Measurements from ENCODE around the gene RTL1.

RTL1 gene

GRCh38 chr14:100898935-100899883, 4.3 kb downstream of the RTL1 start:
- DNase-seq (ENCODE audit: low read depth in 2 of 3, low spot score in 1 of 3), result no peak

GRCh38 chr14:100898465-100898864, 5.1 kb downstream of the RTL1 start:
- no peak for DNase-seq (ENCODE audit: low read depth in 2 of 3, low spot score in 1 of 3)

GRCh38 chr14:100896369-100897060, 7.0 kb downstream of the RTL1 start:
- no peak for DNase-seq (ENCODE audit: low read depth in 2 of 3, low spot score in 1 of 3)

GRCh38 chr14:100895411-100895810, 8.1 kb downstream of the RTL1 start:
- DNase-seq (ENCODE audit: low read depth in 2 of 3, low spot score in 1 of 3), result no peak

GRCh38 chr14:100894416-100894815, 9.1 kb downstream of the RTL1 start:
- no peak for DNase-seq (ENCODE audit: low read depth in 2 of 3, low spot score in 1 of 3)

GRCh38 chr14:100893760-100894159, 9.8 kb downstream of the RTL1 start:
- no peak for DNase-seq (ENCODE audit: low read depth in 2 of 3, low spot score in 1 of 3)

GRCh38 chr14:100893228-100893601, 10.3 kb downstream of the RTL1 start:
- DNase-seq (ENCODE audit: low read depth in 2 of 3, low spot score in 1 of 3), result no peak

- no peak for DNase-seq (ENCODE audit: low read depth in 2 of 3, low spot score in 1 of 3)
Observed at GRCh38 chr14:100892496-100893227, 10.9 kb downstream of the RTL1 start.

GRCh38 chr14:100891501-100892445, 11.7 kb downstream of the RTL1 start:
- DNase-seq (ENCODE audit: low read depth in 2 of 3, low spot score in 1 of 3), result no peak

GRCh38 chr14:100891051-100891450, 12.5 kb downstream of the RTL1 start:
- no peak for DNase-seq (ENCODE audit: low read depth in 2 of 3, low spot score in 1 of 3)

GRCh38 chr14:100890061-100890850, 13.3 kb downstream of the RTL1 start:
- no peak for DNase-seq (ENCODE audit: low read depth in 2 of 3, low spot score in 1 of 3)

- DNase-seq (ENCODE audit: low read depth in 2 of 3, low spot score in 1 of 3), result no peak
Observed at GRCh38 chr14:100889641-100890040, 13.9 kb downstream of the RTL1 start.

GRCh38 chr14:100888789-100889315, 14.7 kb downstream of the RTL1 start:
- DNase-seq (ENCODE audit: low read depth in 2 of 3, low spot score in 1 of 3), result no peak

- DNase-seq (ENCODE audit: low read depth in 2 of 3, low spot score in 1 of 3), result no peak
Observed at GRCh38 chr14:100887728-100888335, 15.7 kb downstream of the RTL1 start.

GRCh38 chr14:100885617-100886016, 17.9 kb downstream of the RTL1 start:
- DNase-seq (ENCODE audit: low read depth in 2 of 3, low spot score in 1 of 3), result no peak

GRCh38 chr14:100885196-100885595, 18.3 kb downstream of the RTL1 start:
- no peak for DNase-seq (ENCODE audit: low read depth in 2 of 3, low spot score in 1 of 3)

GRCh38 chr14:100884456-100884855, 19.1 kb downstream of the RTL1 start:
- no peak for DNase-seq (ENCODE audit: low read depth in 2 of 3, low spot score in 1 of 3)

GRCh38 chr14:100883789-100884101, 19.8 kb downstream of the RTL1 start:
- DNase-seq (ENCODE audit: low read depth in 2 of 3, low spot score in 1 of 3), result no peak

Measured in stimulated activated CD4-positive, alpha-beta T cell treated with anti-CD3 and anti-CD28 coated beads, Interleukin-12 subunit alpha, Interleukin-12 subunit beta, amount 100 ng/mL, for 48 hours (primary cell).